Stimulated activated CD4-positive, alpha-beta T cell treated with anti-CD3 and anti-CD28 coated beads, Interleukin-2, amount 100 ng/mL, for 4 hours (primary cell): ENCODE data around the gene ERF.

Experiments used
- DNase-seq: peaks from one replicate; pipeline ENCODE4 v3.0.0-alpha.2; 2020; ENCODE audit warnings: low read depth

The ERF gene

DNA sequence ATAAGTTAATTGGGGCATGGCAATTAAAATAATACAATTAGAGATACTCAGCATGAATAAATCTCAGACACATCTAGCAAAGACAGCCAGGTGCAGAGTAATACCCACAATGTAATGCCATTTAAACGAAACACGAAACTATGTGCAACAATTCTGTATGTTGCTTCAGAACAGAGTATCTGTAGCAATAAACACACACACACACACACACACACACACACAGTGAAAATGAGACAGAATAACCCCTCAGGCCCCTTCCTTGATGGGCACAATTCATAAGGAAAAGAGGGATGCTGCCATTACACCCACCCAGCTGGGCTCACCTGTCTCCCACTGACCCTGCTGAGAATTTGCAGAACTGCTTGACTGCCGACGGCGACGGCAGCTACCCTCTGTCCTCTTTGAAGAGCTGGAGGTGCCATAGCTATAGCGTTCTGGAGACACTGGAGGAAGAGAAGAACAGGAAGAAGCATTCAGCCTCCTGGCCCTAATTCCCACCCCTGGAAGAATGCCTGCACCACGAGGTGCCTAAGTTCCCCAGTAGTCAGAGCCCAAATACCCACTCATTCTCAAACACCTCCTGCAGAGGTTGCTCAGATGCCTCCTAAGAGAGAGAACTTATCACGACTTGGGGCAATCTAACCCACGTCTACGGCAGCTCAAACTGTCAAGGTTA, 40.0 kb downstream of the ERF start:
- DNase-seq: no peak

GRCh38 chr19:42212886-42213285, 42.0 kb downstream of the ERF start:
- DNase-seq: no peak

- DNase-seq: no peak
Measured at GRCh38 chr19:42208612-42209011, 46.3 kb downstream of the ERF start.

DNA sequence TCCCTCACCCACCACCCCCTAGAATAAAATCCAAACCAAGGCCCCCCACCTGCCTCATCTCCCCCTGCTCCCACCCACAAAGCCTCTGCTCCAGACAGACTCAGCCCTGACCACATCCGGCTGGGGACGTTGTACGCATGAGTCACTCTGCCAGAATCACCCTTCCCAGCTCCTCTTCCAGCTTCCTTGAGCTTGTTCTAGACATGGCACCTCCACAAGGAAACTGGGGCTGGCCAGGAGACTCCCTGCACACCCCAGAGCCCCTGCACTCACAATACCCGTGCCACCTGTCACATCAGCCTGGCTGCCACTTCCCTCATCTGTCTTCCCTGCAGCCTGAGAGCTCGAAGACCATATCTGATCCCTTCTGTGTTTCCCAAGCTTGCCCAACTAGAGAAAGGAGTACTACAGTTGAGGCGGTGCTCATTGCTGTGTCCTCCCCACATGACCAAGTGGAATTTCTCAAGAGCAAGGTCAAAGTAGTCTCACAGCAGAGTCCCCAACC, 47.1 kb downstream of the ERF start:
- DNase-seq: no peak

- DNase-seq: no peak
Measured at GRCh38 chr19:42206871-42207755, 47.8 kb downstream of the ERF start.

GRCh38 chr19:42204664-42205063, 50.3 kb downstream of the ERF start:
- DNase-seq: no peak

GRCh38 chr19:42203700-42204099, 51.2 kb downstream of the ERF start:
- DNase-seq: no peak

DNA sequence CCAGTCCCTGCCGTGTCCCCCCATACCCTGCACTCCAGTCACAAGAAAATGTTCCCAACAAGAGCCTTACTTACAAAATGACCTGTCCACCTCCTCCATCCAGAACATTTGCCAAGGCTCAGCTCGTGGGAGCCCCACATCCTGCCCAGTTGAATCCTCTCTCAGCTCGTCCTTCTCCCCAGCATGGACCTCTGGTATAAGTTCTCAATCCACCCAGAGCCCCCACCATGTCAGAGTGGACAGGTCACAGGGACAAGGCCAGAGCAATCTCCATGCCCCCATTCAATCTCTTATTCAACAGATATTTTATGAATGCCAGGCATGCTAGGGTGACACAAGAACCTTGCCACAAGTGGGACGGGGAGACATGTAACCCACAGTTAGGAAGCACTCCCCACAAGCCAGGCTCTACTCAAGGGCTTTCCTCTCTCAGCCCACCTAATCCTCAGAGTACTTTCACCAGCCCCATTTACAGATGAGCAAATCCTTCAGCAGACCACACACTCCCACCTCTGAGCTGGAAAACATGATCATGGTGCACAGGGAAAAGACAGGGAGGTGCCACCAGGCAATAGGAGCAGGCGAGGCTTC, 52.5 kb downstream of the ERF start:
- no peak for DNase-seq

DNA sequence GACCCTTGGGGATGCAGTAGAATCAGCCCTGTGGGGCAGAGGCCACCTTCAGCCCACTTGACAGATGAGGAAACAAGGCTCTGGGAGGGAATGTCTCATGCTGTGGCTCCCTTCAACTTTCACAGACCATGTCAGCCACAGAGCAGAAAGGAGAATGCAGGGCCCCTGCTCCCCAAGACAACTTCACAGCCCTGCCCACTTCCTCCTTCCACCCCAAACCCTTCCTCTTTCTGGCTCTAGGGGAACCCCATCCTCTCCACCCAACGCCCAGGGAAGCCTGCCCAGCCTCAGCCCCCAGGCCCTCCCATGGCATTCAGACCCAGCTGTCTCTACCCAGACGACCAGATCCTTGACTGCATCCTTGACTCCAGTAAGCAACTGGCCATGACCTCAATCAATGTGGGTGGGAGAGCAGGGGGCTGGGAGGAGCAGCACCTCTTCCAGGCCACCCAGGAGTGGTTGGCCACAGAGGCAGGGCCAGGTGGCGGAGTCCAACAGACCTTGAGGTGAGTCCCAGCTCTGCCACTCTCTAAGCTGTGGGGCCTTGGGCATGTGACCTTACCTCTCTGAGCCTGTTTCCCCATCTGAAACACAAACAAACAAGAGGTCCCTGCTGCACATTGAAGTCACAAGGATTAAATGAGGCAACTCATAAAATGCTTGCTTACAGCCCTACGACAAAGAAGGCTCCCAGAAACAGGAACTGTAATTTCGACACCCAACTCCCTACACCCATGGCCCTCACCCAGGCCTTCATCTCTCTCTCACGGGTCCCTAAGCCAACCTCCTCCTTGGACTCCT, 53.2 kb downstream of the ERF start:
- no peak for DNase-seq

DNA sequence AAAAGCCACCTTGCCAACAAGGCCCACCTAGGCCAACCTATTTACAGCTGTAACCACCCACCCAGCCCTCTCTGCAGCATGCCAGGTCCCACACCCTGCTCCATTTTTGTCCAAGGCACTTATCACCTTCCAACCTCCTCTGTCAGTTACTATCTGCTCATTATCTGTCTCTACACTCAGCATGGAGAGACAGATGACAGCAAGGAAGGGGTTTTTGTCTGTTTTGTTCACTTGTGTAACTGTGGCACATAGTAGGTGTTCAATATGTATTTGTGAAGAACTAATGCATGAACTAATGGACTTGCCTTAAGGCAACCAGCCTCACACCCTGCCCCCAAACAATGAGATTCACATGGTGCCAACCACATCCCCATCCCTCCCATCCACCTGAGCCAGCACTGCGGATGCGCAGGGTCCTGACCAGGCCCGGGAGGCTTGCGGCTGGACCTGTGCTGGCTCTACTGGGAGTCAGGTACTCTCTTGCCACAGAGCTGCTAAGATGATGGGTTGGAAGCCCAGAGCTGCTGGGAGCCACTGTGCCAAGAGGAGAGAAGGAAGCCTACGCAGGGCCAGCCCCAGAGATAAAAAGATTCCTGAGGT, 54.7 kb downstream of the ERF start:
- DNase-seq: no peak

DNA sequence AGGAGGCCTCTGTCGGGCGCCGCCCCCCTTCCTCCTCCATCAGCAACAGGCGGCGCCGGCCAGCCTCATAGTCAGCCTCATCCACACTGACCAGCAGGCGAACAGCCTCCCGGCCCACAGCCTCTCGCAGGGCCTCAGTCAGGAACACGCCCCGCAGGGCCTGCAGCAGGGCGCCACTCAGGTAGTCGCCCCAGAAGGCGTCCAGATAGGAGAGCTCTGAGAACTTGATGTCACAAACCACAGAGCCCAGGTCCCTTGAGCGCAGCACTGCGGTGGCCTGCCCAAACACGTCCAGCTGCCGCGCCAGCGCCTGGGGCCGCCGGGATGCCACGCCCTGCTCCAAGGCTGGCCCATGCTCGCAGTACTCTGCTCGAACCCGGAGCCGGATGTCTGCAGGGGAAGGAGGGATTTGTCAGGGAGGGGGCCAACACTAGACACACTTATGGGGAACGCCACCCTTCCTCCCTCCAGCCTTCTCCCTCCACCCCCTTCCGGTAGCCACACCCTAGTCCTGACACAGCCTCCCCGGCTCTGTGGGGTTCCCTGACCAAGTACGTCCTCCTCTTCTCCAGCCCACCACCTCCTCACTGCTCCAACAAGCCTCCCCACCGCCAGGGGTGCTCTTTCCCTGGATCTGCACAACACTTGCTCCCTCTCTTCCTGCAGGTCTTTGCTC, 55.4 kb downstream of the ERF start:
- DNase-seq: no peak

DNA sequence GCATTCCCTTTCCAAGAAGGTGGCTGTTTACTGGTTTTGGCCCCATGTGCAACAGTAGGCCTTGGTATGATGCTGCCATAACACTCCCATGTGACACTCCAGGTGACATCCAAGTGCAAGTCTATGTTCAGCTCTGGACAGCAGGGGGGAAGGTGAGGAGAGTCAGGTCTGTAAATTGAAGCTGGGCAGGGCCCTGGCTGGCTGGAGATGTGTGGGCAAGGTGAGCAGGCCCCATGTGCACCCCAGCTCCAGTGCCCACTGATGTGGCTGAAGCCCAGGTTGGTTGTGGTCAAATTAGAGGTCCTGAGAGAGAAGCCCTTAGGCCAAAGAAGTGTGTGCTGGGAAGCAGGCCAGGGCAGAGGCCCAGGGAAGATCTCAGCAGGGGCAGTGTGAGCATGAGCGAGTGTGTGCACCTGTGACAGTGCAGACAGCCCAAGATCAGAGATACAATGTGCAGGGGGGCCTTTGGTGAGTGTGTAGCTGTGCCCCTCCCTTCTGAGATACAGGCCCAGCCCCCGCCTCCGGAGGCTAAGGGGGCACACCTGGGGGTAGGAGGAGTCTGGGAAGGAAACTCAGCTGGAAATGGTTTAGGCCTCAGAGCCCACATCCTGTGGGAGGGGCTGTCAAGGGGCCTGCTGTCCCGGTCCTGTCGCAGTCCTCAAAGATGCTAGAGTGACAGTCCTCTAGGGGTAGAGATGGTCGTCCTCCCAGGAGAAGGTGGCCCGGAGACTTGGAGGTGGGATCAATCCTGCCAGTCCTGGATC, 56.1 kb downstream of the ERF start:
- peak; percentile 39 for DNase-seq
